ENCODE data around the gene P2RY1. TPM values are rescaled to one million over a fixed set of nuclear protein-coding genes. Genes with fewer than 3 reads are reported as not detected.

The P2RY1 gene
- total RNA-seq, 1 experiment from 2014 or later: 6.3 TPM

GRCh38 chr3:152827313-152827712 is 7.6 kb upstream of the P2RY1 start:
- H3K9me3 ChIP-seq (ENCODE audit: control insufficient read depth, low read depth, low read length): no peaks in the 10 kb centered on the region
- H3K4me2 ChIP-seq (ENCODE audit: insufficient read depth, insufficient read length, low read length): no peak overlapping the region
- no peak overlapping the region for H2AFZ ChIP-seq (ENCODE audit: low read length)
- no peaks in the 10 kb centered on the region for H3K27me3 ChIP-seq (ENCODE audit: insufficient read depth, low read length)
- H3K14ac ChIP-seq (ENCODE audit: insufficient read depth, low read length): no peak overlapping the region
- H3K9ac ChIP-seq (ENCODE audit: extremely low read depth, insufficient read length, low read length): no peak overlapping the region
- Mint-ChIP-seq H3K27me3 (ENCODE audit: low read depth) (no peaks in the 10 kb centered on the region; the same call in 1 of the 2 replicates), H3K36me3 (ENCODE audit: insufficient read depth in 1 of 3, low read depth in 3 of 3) (no peaks in the 10 kb centered on the region), H3K4me3 (no peak overlapping the region), H3K27ac (no peak overlapping the region), H3K9me3 (no peaks in the 10 kb centered on the region), H3K4me1 (no peaks in the 10 kb centered on the region)
- H3K56ac ChIP-seq (ENCODE audit: insufficient read length, low read depth, low read length): no peak overlapping the region
- no peak overlapping the region for H3T11ph ChIP-seq (ENCODE audit: low read length)
- no peak overlapping the region for H3K27ac ChIP-seq (ENCODE audit: insufficient read length, low read depth, low read length)
- H3K23me2 ChIP-seq (ENCODE audit: insufficient read length, low read depth, low read length, poor library complexity, severe bottlenecking): no peaks in the 10 kb centered on the region
- no peak overlapping the region for H2BK120ac ChIP-seq (ENCODE audit: low read depth, low read length, poor library complexity, severe bottlenecking)
- TF ChIP-seq CTCF (conservative IDR thresholded peaks at IDR 0.05): no peak
- H3K23ac ChIP-seq (ENCODE audit: insufficient read length, low read depth, low read length): no peak overlapping the region
- no CpG with 5 or more reads among the region's 3 CpGs for WGBS (ENCODE audit: extremely low coverage, insufficient read length, low lambda C conversion rate)
- no peak overlapping the region for H2BK20ac ChIP-seq (ENCODE audit: low read depth, low read length, poor library complexity, severe bottlenecking)
- H3K18ac ChIP-seq (ENCODE audit: insufficient read length, low read depth, low read length): no peak overlapping the region
- no peak overlapping the region for H4K5ac ChIP-seq (ENCODE audit: insufficient read length, low read depth, low read length)
- no peak overlapping the region for H2BK5ac ChIP-seq (ENCODE audit: insufficient read length, low read length)
- no peaks in the 10 kb centered on the region for H3K79me1 ChIP-seq (ENCODE audit: insufficient read depth, low read depth, low read length, poor library complexity, severe bottlenecking)
- H4K8ac ChIP-seq (replicated peaks; ENCODE audit: insufficient read length, low read depth, low read length): no peak overlapping the region
- no peaks in the 10 kb centered on the region for H3K79me2 ChIP-seq (ENCODE audit: insufficient read depth, low read length)
- no peak overlapping the region for H4K91ac ChIP-seq (ENCODE audit: insufficient read length, low read depth, low read length)
- no peak overlapping the region for H2BK12ac ChIP-seq (ENCODE audit: insufficient read length, low read depth, low read length)
- H3K4me1 ChIP-seq (ENCODE audit: insufficient read depth, low read length): no peaks in the 10 kb centered on the region
- H3K4ac ChIP-seq (ENCODE audit: low read depth, low read length): no peak overlapping the region
- no peak for DNase-seq
- H2BK15ac ChIP-seq (ENCODE audit: low read depth, low read length): no peak overlapping the region
- H2AK5ac ChIP-seq (ENCODE audit: insufficient read length, low read length): no peak overlapping the region
- H4K20me1 ChIP-seq (ENCODE audit: control insufficient read depth, insufficient read depth, insufficient read length): no peaks in the 10 kb centered on the region
